GM13977 (cell line): ENCODE data around the gene TPRA1.
A peak's percentile ranks its signal among the peaks of the same experiment; 100 is the strongest.

ENCODE experiments used
- DNase-seq: peaks from one replicate; pipeline ENCODE4 v3.0.0; 2012; ENCODE audit warnings: low spot score
- CTCF ChIP-seq: IDR thresholded peaks from 2 replicates; pipeline ENCODE4 v1.5.1; 2012; ENCODE audit warnings: mild to moderate bottlenecking, control low read depth; ENCODE audit not compliant: insufficient read depth; ENCODE audit errors: extremely low read depth, missing control alignments
- in situ Hi-C: fragments of 300-500 bp; cut with MboI; formaldehyde crosslinking; loops from one replicate; pipeline ENCODE4 v1.12.0; 2022; ENCODE audit warnings: low sequenced_read_pairs, low pct_unique_long_range_greater_than_20kb, mixed read lengths, inconsistent platforms; ENCODE audit not compliant: unreplicated experiment

TPRA1 gene

GRCh38 chr3:127632035-127632820 lies 41.7 kb upstream of the TPRA1 start:
- in situ Hi-C loops, result no loop called here
- DNase-seq, result no peak
- TF ChIP-seq CTCF, result no peak

- in situ Hi-C loops, result no loop called here
- no peak for TF ChIP-seq CTCF
- no peak for DNase-seq
Observed at GRCh38 chr3:127630811-127631714, 40.5 kb upstream of the TPRA1 start.

- TF ChIP-seq CTCF, result no peak
- in situ Hi-C loops, result no loop called here
- no peak for DNase-seq
Observed at GRCh38 chr3:127629467-127630403, 39.2 kb upstream of the TPRA1 start.

GRCh38 chr3:127628788-127629466 lies 38.4 kb upstream of the TPRA1 start, which contains the start of gene PODXL2:
Gene PODXL2, plus strand, starts transcription at chr3:127629185. Its CDS starts 35 bp downstream, at chr3:127629220.
- no peak for TF ChIP-seq CTCF
- DNase-seq, result peak; percentile 87
- in situ Hi-C loops, result no loop called here

- in situ Hi-C loops, result no loop called here
- no peak for TF ChIP-seq CTCF
- no peak for DNase-seq
Observed at GRCh38 chr3:127628426-127628787, 37.9 kb upstream of the TPRA1 start.
